HCT116 (cell line): ENCODE data around the gene ZNF213. TPM values are rescaled to one million over a fixed set of nuclear protein-coding genes. Genes with fewer than 3 reads are reported as not detected.

Experiments used
- ATAC-seq: fragments of 200-7000 bp; cut with Tn5 transposase; 2 replicates; pipeline ENCODE4 v1.9.1; 2020; ENCODE audit warnings: mild to moderate bottlenecking, moderate library complexity
- BruUV-seq: library from RNA; stranded (reverse); fragments of 400-500 nt; replicated peaks from 2 replicates; lab custom pipeline; 2021; lab: Mats Ljungman, UMichigan
- CTCF ChIA-PET: fragments of 300-600 bp; sonication (Branson Sonifier 250); formaldehyde crosslinking; loops from one replicate; lab custom pipeline; 2021; ENCODE audit warnings: antibody characterized with exemption; lab: Charles Lee
- POLR2A ChIA-PET: fragments of 300-600, 350-600 bp; sonication (Branson Sonifier 250); formaldehyde crosslinking; loops from one replicate; lab custom pipeline; 2021; ENCODE audit warnings: antibody characterized with exemption; lab: Charles Lee
- RAD21 ChIA-PET, 2 experiments: fragments of 300-600 bp; sonication (Branson Sonifier 250); formaldehyde crosslinking; loops; one replicate each; lab custom pipeline; 2023; ENCODE audit warnings: low total read pairs in 2 of 2; ENCODE audit not compliant: uncharacterized antibody in 2 of 2, unreplicated experiment in 2 of 2, low non-redundant PET in 1 of 2; lab: Charles Lee
- DNase-seq: peaks from one replicate; pipeline ENCODE4 v3.0.0-alpha.2; 2010; ENCODE audit warnings: low read depth, low spot score
- H2AFZ ChIP-seq: fragments of 200-600 bp; shearing (Covaris generic), sonication (generic); 2 replicates; pipeline ENCODE4 v1.6.1; 2017; ENCODE audit warnings: low read depth, mixed run types, mixed read lengths, antibody characterized with exemption, low read length; ENCODE audit not compliant: poor library complexity, severe bottlenecking
- H3K27ac ChIP-seq: 2 replicates; pipeline ENCODE4 v1.5.1; 2012; ENCODE audit warnings: low read depth, low read length
- H3K27me3 ChIP-seq: fragments of 200-600 bp; sonication (generic); 2 replicates; pipeline ENCODE4 v1.6.1; 2016; ENCODE audit warnings: mixed run types, low read length, mixed read lengths; ENCODE audit not compliant: insufficient read depth
- H3K36me3 ChIP-seq, 2 experiments: fragments of 200-500 bp in 1 of 2; fragments of 200-600 bp in 1 of 2; sonication (Bioruptor generic) in 1 of 2; sonication (generic) in 1 of 2; 2 replicates each; pipeline versions ENCODE4 v1.5.1 to v1.6.1; 2014 to 2016; ENCODE audit warnings: low read length in 2 of 2, inconsistent platforms in 1 of 2, mixed read lengths in 1 of 2, mixed run types in 1 of 2; ENCODE audit not compliant: insufficient read depth in 2 of 2, control insufficient read depth in 1 of 2
- H3K4me1 ChIP-seq, 2 experiments: fragments of 200-600 bp in 1 of 2; sonication (generic) in 1 of 2; 2 replicates each; pipeline versions ENCODE4 v1.5.1 to v1.6.1; 2012 to 2017; ENCODE audit warnings: low read length in 2 of 2, inconsistent platforms in 1 of 2, mild to moderate bottlenecking in 1 of 2, mixed read lengths in 1 of 2, mixed run types in 1 of 2, moderate library complexity in 1 of 2; ENCODE audit not compliant: insufficient read depth in 2 of 2, control insufficient read depth in 1 of 2
- H3K4me2 ChIP-seq: fragments of 200-600 bp; sonication (generic); 2 replicates; pipeline ENCODE4 v1.6.1; 2017; ENCODE audit warnings: mixed run types, low read length, mixed read lengths
- H3K4me3 ChIP-seq, 2 experiments: fragments of 200-600 bp in 1 of 2; sonication (generic) in 1 of 2; replicated peaks in 1 of 2; 2 replicates each; pipeline ENCODE4 v1.5.1; 2011 to 2016; ENCODE audit warnings: low read length in 2 of 2, control low read depth in 1 of 2, low read depth in 1 of 2, mild to moderate bottlenecking in 1 of 2, mixed read lengths in 1 of 2, mixed run types in 1 of 2
- H3K79me2 ChIP-seq: fragments of 200-600 bp; sonication (generic); 2 replicates; pipeline ENCODE4 v1.6.1; 2017; ENCODE audit warnings: mild to moderate bottlenecking, mixed run types, low read length, moderate library complexity, mixed read lengths; ENCODE audit not compliant: insufficient read depth
- H3K9ac ChIP-seq: fragments of 200-600 bp; sonication (generic); 2 replicates; pipeline ENCODE4 v1.6.1; 2016; ENCODE audit warnings: low read length, mixed read lengths
- H3K9me2 ChIP-seq: fragments of 200-600 bp; sonication (generic), shearing (Covaris generic); 2 replicates; pipeline ENCODE4 v1.6.1; 2017; ENCODE audit warnings: mixed run types, mild to moderate bottlenecking, moderate library complexity; ENCODE audit not compliant: insufficient read depth
- H3K9me3 ChIP-seq, 2 experiments: fragments of 200-500 bp in 1 of 2; fragments of 200-600 bp in 1 of 2; sonication (Bioruptor generic) in 1 of 2; sonication (generic) in 1 of 2; 2 replicates each; pipeline ENCODE4 v1.6.1; 2014 to 2017; ENCODE audit warnings: low read length in 2 of 2, mixed read lengths in 2 of 2, inconsistent platforms in 1 of 2, low read depth in 1 of 2, mild to moderate bottlenecking in 1 of 2, mixed run types in 1 of 2, moderate library complexity in 1 of 2; ENCODE audit not compliant: control insufficient read depth in 1 of 2, insufficient read depth in 1 of 2
- H4K20me1 ChIP-seq: fragments of 200-600 bp; sonication (generic), shearing (Covaris generic); 2 replicates; pipeline ENCODE4 v1.6.1; 2017; ENCODE audit warnings: mixed run types, mild to moderate bottlenecking, moderate library complexity; ENCODE audit not compliant: insufficient read depth
- CBX3 ChIP-seq: IDR thresholded peaks from 2 replicates; pipeline ENCODE4 v1.6.1; 2012; ENCODE audit warnings: low read depth
- CEBPB ChIP-seq: IDR thresholded peaks from 2 replicates; pipeline ENCODE4 v1.6.1; 2012; ENCODE audit warnings: low read depth
- EZH2 ChIP-seq: fragments of 200-600 bp; sonication (generic); IDR thresholded peaks from 2 replicates; pipeline ENCODE4 v1.6.1; 2017; ENCODE audit warnings: antibody characterized with exemption, mixed run types
- POLR2A ChIP-seq: IDR thresholded peaks from 2 replicates; pipeline ENCODE4 v1.7.0; 2011; ENCODE audit warnings: borderline replicate concordance; ENCODE audit not compliant: insufficient read depth, insufficient read length; ENCODE audit errors: extremely low read depth
- POLR2AphosphoS5 ChIP-seq: IDR thresholded peaks from 2 replicates; pipeline ENCODE4 v1.6.1; 2011; ENCODE audit warnings: mild to moderate bottlenecking, low read depth, low read length, moderate library complexity
- SIN3A ChIP-seq: IDR thresholded peaks from 2 replicates; pipeline ENCODE4 v1.6.1; 2012; ENCODE audit warnings: low read depth
- ZNF274 ChIP-seq: fragments of 200-500 bp; sonication (Bioruptor generic); IDR thresholded peaks from 2 replicates; pipeline ENCODE4 v1.6.1; 2014; ENCODE audit warnings: mild to moderate bottlenecking, low read depth, low read length, inconsistent platforms
- intact Hi-C: fragments of 100-400 bp; cut with micrococcal nuclease; formaldehyde crosslinking; loops from 2 replicates; pipeline ENCODE4 v1.10.0; 2022
- total RNA-seq: library from RNA; stranded (reverse); gene quantifications from one replicate; pipeline ENCODE4 v1.2.1, GENCODE V29; 2021; ENCODE audit not compliant: unreplicated experiment
- TF ChIP-seq, protein P1 (sequence below): IDR thresholded peaks from 2 replicates; pipeline ENCODE4 v1.6.1; 2012
- TF ChIP-seq, protein P2 (sequence below), 3 experiments: fragments of 200-600 bp in 1 of 3; sonication (generic) in 1 of 3; IDR thresholded peaks in 2 of 3; conservative IDR thresholded peaks in 1 of 3; 2 replicates each; pipeline ENCODE4 v1.5.1; 2012 to 2017; ENCODE audit warnings: low read depth in 2 of 3, low read length in 2 of 3, antibody characterized with exemption in 1 of 3, borderline replicate concordance in 1 of 3, control low read depth in 1 of 3, mild to moderate bottlenecking in 1 of 3, mixed read lengths in 1 of 3, mixed run types in 1 of 3, moderate library complexity in 1 of 3; ENCODE audit not compliant: insufficient read depth in 1 of 3

Gene ZNF213
- total RNA-seq, 1 experiment from 2014 or later, result 11.0 TPM

DNA sequence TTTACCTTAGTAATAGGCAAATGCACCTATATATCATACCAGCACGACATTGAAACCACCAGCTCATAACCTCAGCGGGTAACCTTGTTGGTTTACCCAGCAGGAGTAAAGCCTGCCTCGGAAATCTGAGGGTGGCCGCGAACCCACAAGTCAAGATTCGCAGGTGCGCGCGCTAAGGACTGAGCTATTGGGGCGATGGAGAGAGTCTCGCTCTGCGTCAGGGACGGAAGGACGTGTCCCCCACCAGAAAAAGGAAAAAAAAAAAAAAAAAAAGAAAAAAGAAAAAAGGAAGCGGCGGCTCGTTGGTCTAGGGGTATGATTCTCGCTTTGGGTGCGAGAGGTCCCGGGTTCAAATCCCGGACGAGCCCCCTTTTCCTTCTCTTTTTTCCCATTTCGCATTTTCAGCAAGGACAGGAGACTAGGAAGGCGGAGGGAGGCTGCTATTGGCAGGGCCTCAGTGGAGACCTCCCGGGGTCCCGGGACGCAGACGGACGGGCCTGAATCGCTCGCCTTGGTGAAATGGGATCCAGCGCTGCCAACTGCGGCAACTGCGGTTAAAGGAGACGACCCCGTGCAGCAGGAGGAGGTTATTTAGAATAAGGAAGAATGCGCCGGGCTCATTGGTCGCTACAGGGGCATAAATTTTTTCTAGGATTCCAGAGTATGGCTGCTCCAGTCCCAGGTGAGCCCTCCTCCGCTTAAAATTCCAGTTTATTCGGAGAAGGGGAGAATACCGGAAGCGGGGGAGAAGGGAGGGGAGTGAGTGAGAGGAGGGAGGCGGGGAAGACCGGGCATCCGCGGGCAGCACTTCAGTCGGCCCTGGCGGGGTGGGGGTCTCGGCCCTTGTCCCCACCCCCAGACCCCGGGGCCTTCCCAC lies 53.2 kb downstream of the ZNF213 start, which contains the start of gene OR1F1:
Gene OR1F1 (plus strand): TSS at position 407 of the 877 bp plus-strand sequence.
- DNase-seq (peak; percentile 81), ATAC-seq (peak; percentile 68)
- Histone ChIP-seq H3K9me2 (no peaks in the 10 kb centered on the region), H3K4me3 (no peak within 1 kb of the TSS), H3K27me3 (no peaks in the 10 kb centered on the region), H3K79me2 (no peaks in the 10 kb centered on the region), H3K4me1 (peaks cover 11 to 43% of the 10 kb centered on the region in 2 experiments; a peak in 3 of 4 replicates), H3K9ac (no peak within 1 kb of the TSS), H3K4me2 (peak within 1 kb of the TSS; percentile 41), H2AFZ (no peak within 1 kb of the TSS), H3K27ac (peak within 1 kb of the TSS; percentile 4; the same call in 1 of the 2 replicates), H4K20me1 (no peaks in the 10 kb centered on the region), H3K9me3 (no peaks in the 10 kb centered on the region; a peak in 1 of 4 replicates), H3K36me3 (no peaks in the 10 kb centered on the region)
- ChIA-PET CTCF (interaction anchor here (1.1 to 2.0 kb wide), 4 partner anchors 16 to 58 kb away, joined by 3 to 8 read pairs (median 6); no protein-coding TSS in a partner anchor), POLR2A (interaction anchor here (1.0 to 1.6 kb wide), 4 partner anchors 16 to 37 kb away, joined by 3 to 8 read pairs (median 4); no protein-coding TSS in a partner anchor), RAD21 (interaction anchor here in 1 of 2 experiments (0.6 to 1.0 kb wide), 2 partner anchors 16 to 17 kb away, joined by 3 read pairs; no protein-coding TSS in a partner anchor)
- intact Hi-C loops, result loop anchor here (5.0 kb wide), 2 partner anchors 36 to 269 kb away; no protein-coding TSS in a partner anchor
- BruUV-seq, result no TSS peak
- TF ChIP-seq CEBPB, result no peak
- peak; percentile 80; the same call in 1 of the 2 replicates for TF ChIP-seq CBX3
- peak; percentile 18; the same call in 1 of the 2 replicates for TF ChIP-seq POLR2AphosphoS5
- TF ChIP-seq, protein P1, sequence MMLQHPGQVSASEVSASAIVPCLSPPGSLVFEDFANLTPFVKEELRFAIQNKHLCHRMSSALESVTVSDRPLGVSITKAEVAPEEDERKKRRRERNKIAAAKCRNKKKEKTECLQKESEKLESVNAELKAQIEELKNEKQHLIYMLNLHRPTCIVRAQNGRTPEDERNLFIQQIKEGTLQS, result 0 out of 2 replicates have a peak, but pooled peaks have one; percentile 51
- no peak for TF ChIP-seq ZNF274
- TF ChIP-seq, protein P2, sequence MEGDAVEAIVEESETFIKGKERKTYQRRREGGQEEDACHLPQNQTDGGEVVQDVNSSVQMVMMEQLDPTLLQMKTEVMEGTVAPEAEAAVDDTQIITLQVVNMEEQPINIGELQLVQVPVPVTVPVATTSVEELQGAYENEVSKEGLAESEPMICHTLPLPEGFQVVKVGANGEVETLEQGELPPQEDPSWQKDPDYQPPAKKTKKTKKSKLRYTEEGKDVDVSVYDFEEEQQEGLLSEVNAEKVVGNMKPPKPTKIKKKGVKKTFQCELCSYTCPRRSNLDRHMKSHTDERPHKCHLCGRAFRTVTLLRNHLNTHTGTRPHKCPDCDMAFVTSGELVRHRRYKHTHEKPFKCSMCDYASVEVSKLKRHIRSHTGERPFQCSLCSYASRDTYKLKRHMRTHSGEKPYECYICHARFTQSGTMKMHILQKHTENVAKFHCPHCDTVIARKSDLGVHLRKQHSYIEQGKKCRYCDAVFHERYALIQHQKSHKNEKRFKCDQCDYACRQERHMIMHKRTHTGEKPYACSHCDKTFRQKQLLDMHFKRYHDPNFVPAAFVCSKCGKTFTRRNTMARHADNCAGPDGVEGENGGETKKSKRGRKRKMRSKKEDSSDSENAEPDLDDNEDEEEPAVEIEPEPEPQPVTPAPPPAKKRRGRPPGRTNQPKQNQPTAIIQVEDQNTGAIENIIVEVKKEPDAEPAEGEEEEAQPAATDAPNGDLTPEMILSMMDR (IDR thresholded peaks at IDR 0.05 in 2 of 3, conservative IDR thresholded peaks at IDR 0.05 in 1 of 3; ENCODE audit: borderline replicate concordance in 1 of 3, insufficient read depth in 1 of 3, low read depth in 2 of 3, low read length in 2 of 3), result no peak
- TF ChIP-seq EZH2, result no peak
- TF ChIP-seq SIN3A, result no peak
- no peak for TF ChIP-seq POLR2A
